ENCODE data around the gene DNAJB5.

GRCh38 chr9:35014517-35014916 lies 25.0 kb downstream of the DNAJB5 start:
- TF ChIP-seq EZH2 (IDR thresholded peaks at IDR 0.05) (no peak), POLR2AphosphoS5 (IDR thresholded peaks at IDR 0.05; ENCODE audit: borderline replicate concordance, low read depth, low read length) (no peak), FOXP2 (optimal IDR thresholded peaks at IDR 0.05; ENCODE audit: control extremely low read depth, extremely low read length, insufficient read depth) (no peak)
